HS-5 (cell line): ENCODE results near the gene AXDND1.

Experiments
- DNase-seq: peaks from one replicate; pipeline ENCODE4 v3.0.0-alpha.2; 2012; ENCODE audit warnings: low read depth

AXDND1 gene

GRCh38 chr1:179575497-179576314 lies 209.9 kb downstream of the AXDND1 start, which contains the start of gene NPHS2:
NPHS2 (minus strand) TSS chr1:179575948; CDS start chr1:179575864, 84 bp downstream.
- no peak for DNase-seq

- DNase-seq, result no peak
These were observed 210.7 kb downstream of the AXDND1 start for GRCh38 chr1:179576509-179576908.

GRCh38 chr1:179583771-179584320 lies 218.1 kb downstream of the AXDND1 start:
- no peak for DNase-seq

GRCh38 chr1:179586107-179586823 lies 220.5 kb downstream of the AXDND1 start:
- DNase-seq, result no peak

- no peak for DNase-seq
These were observed 221.6 kb downstream of the AXDND1 start for GRCh38 chr1:179587336-179587735.

GRCh38 chr1:179588425-179589024 lies 222.8 kb downstream of the AXDND1 start:
- no peak for DNase-seq

GRCh38 chr1:179589509-179589908 lies 223.7 kb downstream of the AXDND1 start:
- no peak for DNase-seq

- no peak for DNase-seq
These were observed 224.9 kb downstream of the AXDND1 start for GRCh38 chr1:179590671-179591070.

GRCh38 chr1:179591253-179591591 lies 225.5 kb downstream of the AXDND1 start:
- DNase-seq, result no peak

GRCh38 chr1:179591592-179592580 lies 226.1 kb downstream of the AXDND1 start, which contains the start of gene TDRD5:
TDRD5 (plus strand) TSS chr1:179591832; CDS start chr1:179592616, 784 bp downstream.
- no peak for DNase-seq

GRCh38 chr1:179598631-179599030 lies 232.9 kb downstream of the AXDND1 start:
- no peak for DNase-seq

- DNase-seq, result peak; percentile 2
These were observed 234.0 kb downstream of the AXDND1 start for GRCh38 chr1:179599623-179600249.

GRCh38 chr1:179601093-179601492 lies 235.3 kb downstream of the AXDND1 start:
- DNase-seq, result no peak
